Endothelial cell of umbilical vein (primary cell): ENCODE data around the gene NSUN6. TPM values are rescaled to one million over a fixed set of nuclear protein-coding genes. Genes with fewer than 3 reads are reported as not detected.

Source experiments
- BruUV-seq: library from RNA; stranded (reverse); fragments of 400-500 nt; replicated peaks from 2 replicates; lab custom pipeline; 2021; lab: Mats Ljungman, UMichigan
- CTCF ChIA-PET: fragments of 300-600, 350-600 bp; sonication (Branson Sonifier 250); formaldehyde crosslinking; loops from one replicate; lab custom pipeline; 2021; ENCODE audit warnings: antibody characterized with exemption, inconsistent platforms; lab: Charles Lee
- POLR2A ChIA-PET: fragments of 300-600, 350-600 bp; sonication (Branson Sonifier 250); formaldehyde crosslinking; loops from one replicate; lab custom pipeline; 2021; ENCODE audit warnings: antibody characterized with exemption, inconsistent platforms; lab: Charles Lee
- DNase-seq: peaks from one replicate; pipeline ENCODE4 v3.0.0-alpha.2; 2011; ENCODE audit warnings: low read depth, low spot score
- FAIRE-seq: peaks from 2 replicates; lab custom pipeline; 2011; peaks lifted over from hg19 to GRCh38; lab: Jason Lieb, UNC
- H2AFZ ChIP-seq: 2 replicates; pipeline ENCODE4 v1.6.0; 2012; ENCODE audit warnings: low read depth, low read length, control low read depth, inconsistent platforms
- H3K27ac ChIP-seq: 2 replicates; pipeline ENCODE4 v1.5.1; 2011; ENCODE audit warnings: low read depth, mild to moderate bottlenecking, control low read depth, low read length, moderate library complexity; ENCODE audit not compliant: insufficient read depth
- H3K27me3 ChIP-seq, 2 experiments: 2 replicates each; pipeline versions ENCODE4 v1.6.0 to v1.6.1; 2011; ENCODE audit warnings: low read length in 2 of 2, mixed read lengths in 1 of 2; ENCODE audit not compliant: control insufficient read depth in 2 of 2, insufficient read depth in 2 of 2
- H3K36me3 ChIP-seq, 2 experiments: 2 replicates in 1 of 2; 3 replicates in 1 of 2; pipeline ENCODE4 v1.5.1; 2011; ENCODE audit warnings: low read length in 2 of 2, mild to moderate bottlenecking in 1 of 2, moderate library complexity in 1 of 2; ENCODE audit not compliant: control insufficient read depth in 2 of 2, insufficient read depth in 2 of 2; ENCODE audit errors: extremely low read depth in 1 of 2
- H3K4me1 ChIP-seq: 3 replicates; pipeline ENCODE4 v1.5.1; 2011; ENCODE audit warnings: mild to moderate bottlenecking, low read length; ENCODE audit not compliant: control insufficient read depth, insufficient read depth; ENCODE audit errors: extremely low read depth
- H3K4me2 ChIP-seq: 2 replicates; pipeline ENCODE4 v1.6.1; 2011; ENCODE audit warnings: low read length, control low read depth, mixed read lengths; ENCODE audit not compliant: insufficient read depth
- H3K4me3 ChIP-seq, 3 experiments: fragments of 200-600 bp in 1 of 3; sonication (generic), shearing (Covaris generic) in 1 of 3; replicated peaks in 1 of 3; 2 replicates each; pipeline ENCODE4 v1.5.1; 2011 to 2016; ENCODE audit warnings: control low read depth in 3 of 3, low read length in 3 of 3, mild to moderate bottlenecking in 2 of 3, inconsistent platforms in 1 of 3, low read depth in 1 of 3, moderate library complexity in 1 of 3; ENCODE audit not compliant: insufficient read depth in 1 of 3
- H3K79me2 ChIP-seq: 2 replicates; pipeline ENCODE4 v1.6.0; 2012; ENCODE audit warnings: low read length, inconsistent platforms; ENCODE audit not compliant: control insufficient read depth, insufficient read depth
- H3K9ac ChIP-seq: replicated peaks from 2 replicates; pipeline ENCODE3; 2011; ENCODE audit warnings: low read length, control low read depth; ENCODE audit not compliant: insufficient read depth; ENCODE audit errors: extremely low read depth
- H3K9me1 ChIP-seq: replicated peaks from 3 replicates; pipeline ENCODE4 v1.6.0; 2011; ENCODE audit warnings: mild to moderate bottlenecking, low read length; ENCODE audit not compliant: control insufficient read depth, insufficient read depth; ENCODE audit errors: extremely low read depth
- H3K9me3 ChIP-seq: replicated peaks from 2 replicates; pipeline ENCODE4 v1.5.1; 2012; ENCODE audit warnings: low read length, inconsistent platforms; ENCODE audit not compliant: control insufficient read depth, insufficient read depth
- H4K20me1 ChIP-seq: replicated peaks from 2 replicates; pipeline ENCODE3; 2011; ENCODE audit warnings: mild to moderate bottlenecking, low read length; ENCODE audit not compliant: control insufficient read depth, insufficient read depth; ENCODE audit errors: extremely low read depth
- EZH2 ChIP-seq: IDR thresholded peaks from 2 replicates; pipeline ENCODE4 v1.6.1; 2012; ENCODE audit warnings: borderline replicate concordance, low read depth, mild to moderate bottlenecking, moderate library complexity, low read length, inconsistent platforms; ENCODE audit not compliant: severe bottlenecking
- FOS ChIP-seq: IDR thresholded peaks from 2 replicates; pipeline ENCODE4 v1.6.1; 2011; ENCODE audit warnings: mild to moderate bottlenecking, low read length, moderate library complexity, borderline replicate concordance; ENCODE audit not compliant: insufficient read depth
- GATA2 ChIP-seq: IDR thresholded peaks from 2 replicates; pipeline ENCODE4 v1.7.0; 2011; ENCODE audit warnings: low read depth, mild to moderate bottlenecking, moderate library complexity, mixed read lengths, low read length; ENCODE audit not compliant: insufficient read length, insufficient read depth
- JUN ChIP-seq: IDR thresholded peaks from 2 replicates; pipeline ENCODE4 v1.6.1; 2011; ENCODE audit warnings: borderline replicate concordance, low read depth; ENCODE audit not compliant: insufficient read length, insufficient read depth
- MYC ChIP-seq: IDR thresholded peaks from one replicate; pipeline ENCODE4 v1.6.1; 2011; ENCODE audit warnings: mild to moderate bottlenecking, low read depth, low read length
- POLR2A ChIP-seq: IDR thresholded peaks from 2 replicates; pipeline ENCODE4 v1.6.1; 2012; ENCODE audit warnings: low read depth, mild to moderate bottlenecking, control low read depth, low read length
- POLR2AphosphoS5 ChIP-seq: IDR thresholded peaks from 2 replicates; pipeline ENCODE4 v1.6.1; 2012; ENCODE audit warnings: low read depth, mild to moderate bottlenecking, control low read depth, low read length, moderate library complexity; ENCODE audit not compliant: insufficient read depth
- dilution Hi-C: fragments of 300-500 bp; cut with MboI; formaldehyde crosslinking; loops from one replicate; pipeline ENCODE4 v1.15.0; 2019; ENCODE audit warnings: low sequenced_read_pairs; ENCODE audit not compliant: extremely low pct_ligation_motif_present
- intact Hi-C: fragments of 100-400 bp; cut with micrococcal nuclease; formaldehyde crosslinking; loops from one replicate; pipeline ENCODE4 v1.10.0; 2022
- polyA plus RNA-seq, 4 experiments: library from polyadenylated mRNA; depleted of rRNA in 3 of 4; stranded (reverse) in 3 of 4; unstranded in 1 of 4; fragments of >200 nt; gene quantifications; 2 replicates each; pipeline versions ENCODE4 v1.2.1 to v1.2.3, GENCODE V29; 2011 to 2012; ENCODE audit warnings: missing spikeins in 1 of 4
- total RNA-seq: library from RNA; stranded (reverse); gene quantifications from 2 replicates; pipeline ENCODE4 v1.2.3, GENCODE V29; 2021
- TF ChIP-seq, protein P1 (sequence below), 2 donors: IDR thresholded peaks; 1 replicate in 1 of 2; 2 replicates in 1 of 2; pipeline ENCODE4 v1.5.1; 2011; ENCODE audit warnings: low read length in 2 of 2, mild to moderate bottlenecking in 2 of 2, moderate library complexity in 2 of 2, control low read depth in 1 of 2, inconsistent platforms in 1 of 2, low read depth in 1 of 2; ENCODE audit not compliant: insufficient read depth in 1 of 2; ENCODE audit errors: extremely low read depth in 1 of 2
- TF ChIP-seq, protein P2 (sequence below): IDR thresholded peaks from 2 replicates; pipeline ENCODE4 v1.6.1; 2011; ENCODE audit not compliant: insufficient read depth, insufficient read length

The NSUN6 gene
- total and polyA plus RNA-seq, 2 donors (not counting 3 experiments of a cell fraction or from before 2014, with no cell fraction given) = 3.3 to 5.2 TPM

DNA sequence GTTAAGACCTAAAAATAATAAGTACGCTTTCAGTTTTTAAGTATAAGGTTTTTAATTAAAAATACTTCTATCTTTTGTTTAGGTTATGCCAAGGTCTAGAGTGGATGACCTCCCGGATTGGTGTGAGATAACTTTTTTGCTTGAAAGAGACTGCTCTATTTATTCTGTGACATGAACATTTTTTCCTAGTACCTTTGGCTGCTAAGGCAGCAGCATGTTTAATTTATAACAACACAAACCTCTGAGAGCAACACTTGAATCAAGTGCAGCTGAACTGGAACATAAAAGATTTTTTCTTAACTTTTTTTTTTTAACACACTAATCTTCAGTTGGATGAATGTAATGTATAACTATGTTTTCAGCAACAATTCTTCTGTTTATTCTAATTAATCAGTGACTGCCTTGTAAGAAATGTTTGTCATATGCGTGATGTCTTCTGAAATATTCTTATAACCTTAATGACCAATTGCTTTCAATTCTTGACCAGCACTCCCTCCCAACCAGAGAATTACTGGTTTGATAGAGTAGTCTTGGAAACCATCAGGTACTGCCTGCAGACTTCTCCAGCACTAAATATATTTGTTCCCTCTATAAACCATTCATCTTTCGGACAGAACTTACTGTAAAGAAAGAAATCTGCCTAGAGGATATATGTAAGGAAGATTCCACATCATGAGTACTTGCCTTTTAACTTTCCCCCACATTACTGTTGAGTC is 23.9 kb upstream of the NSUN6 start:
- H4K20me1 ChIP-seq = peaks cover 2% of the 10 kb centered on the region
- peaks cover 3 to 17% of the 10 kb centered on the region in 2 experiments for H3K36me3 ChIP-seq
- no peak overlapping the region for H3K9ac ChIP-seq
- peaks cover 11% of the 10 kb centered on the region for H3K79me2 ChIP-seq
- H3K27ac ChIP-seq = no peak overlapping the region
- no TSS peak for BruUV-seq
- POLR2A ChIA-PET = no interaction called here
- H3K9me3 ChIP-seq = no peaks in the 10 kb centered on the region
- no peaks in the 10 kb centered on the region for H3K4me1 ChIP-seq
- H3K4me2 ChIP-seq = no peak overlapping the region
- FAIRE-seq = no peak
- CTCF ChIA-PET = no interaction called here
- DNase-seq = no peak
- intact Hi-C loops (no loop called here), dilution Hi-C loops (no loop called here)
- H2AFZ ChIP-seq = no peak overlapping the region
- H3K9me1 ChIP-seq = no peaks in the 10 kb centered on the region
- H3K4me3 ChIP-seq = no peak overlapping the region
- no peaks in the 10 kb centered on the region for H3K27me3 ChIP-seq
- TF ChIP-seq, protein P1, sequence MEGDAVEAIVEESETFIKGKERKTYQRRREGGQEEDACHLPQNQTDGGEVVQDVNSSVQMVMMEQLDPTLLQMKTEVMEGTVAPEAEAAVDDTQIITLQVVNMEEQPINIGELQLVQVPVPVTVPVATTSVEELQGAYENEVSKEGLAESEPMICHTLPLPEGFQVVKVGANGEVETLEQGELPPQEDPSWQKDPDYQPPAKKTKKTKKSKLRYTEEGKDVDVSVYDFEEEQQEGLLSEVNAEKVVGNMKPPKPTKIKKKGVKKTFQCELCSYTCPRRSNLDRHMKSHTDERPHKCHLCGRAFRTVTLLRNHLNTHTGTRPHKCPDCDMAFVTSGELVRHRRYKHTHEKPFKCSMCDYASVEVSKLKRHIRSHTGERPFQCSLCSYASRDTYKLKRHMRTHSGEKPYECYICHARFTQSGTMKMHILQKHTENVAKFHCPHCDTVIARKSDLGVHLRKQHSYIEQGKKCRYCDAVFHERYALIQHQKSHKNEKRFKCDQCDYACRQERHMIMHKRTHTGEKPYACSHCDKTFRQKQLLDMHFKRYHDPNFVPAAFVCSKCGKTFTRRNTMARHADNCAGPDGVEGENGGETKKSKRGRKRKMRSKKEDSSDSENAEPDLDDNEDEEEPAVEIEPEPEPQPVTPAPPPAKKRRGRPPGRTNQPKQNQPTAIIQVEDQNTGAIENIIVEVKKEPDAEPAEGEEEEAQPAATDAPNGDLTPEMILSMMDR (IDR thresholded peaks at IDR 0.05; ENCODE audit: extremely low read depth in 1 of 2, insufficient read depth in 1 of 2, low read depth in 1 of 2, low read length in 2 of 2) = no peak
- TF ChIP-seq POLR2A (no peak), POLR2AphosphoS5 (no peak), JUN (no peak), GATA2 (no peak), FOS (no peak), MYC (no peak), EZH2 (no peak)
- TF ChIP-seq, protein P2, sequence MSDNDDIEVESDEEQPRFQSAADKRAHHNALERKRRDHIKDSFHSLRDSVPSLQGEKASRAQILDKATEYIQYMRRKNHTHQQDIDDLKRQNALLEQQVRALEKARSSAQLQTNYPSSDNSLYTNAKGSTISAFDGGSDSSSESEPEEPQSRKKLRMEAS = no peak
